HT-29 (cell line): Measurements from ENCODE around the gene CD3E. TPM values are rescaled to one million over a fixed set of nuclear protein-coding genes. Genes with fewer than 3 reads are reported as not detected.

Experiments
- small RNA-seq: library from RNA; depleted of rRNA; stranded (forward); fragments of <200 nt; gene quantifications from one replicate; pipeline ENCODE3, GENCODE V24; 2014
- total RNA-seq: library from RNA; depleted of rRNA; stranded (reverse); fragments of >200 nt; shearing (Covaris generic); gene quantifications from 2 replicates; pipeline ENCODE4 v1.2.3, GENCODE V29; 2014; rRNA removed

Gene CD3E
- total RNA-seq, 1 experiment from 2014 or later, result not detected

Small RNA genes lying within 50 kb of the gene (small RNA-seq; reads per million reads assigned to genes)
- not detected for gene AP001582.1

Other genes starting within 250 kb of the CD3E start
- 152 and 157 TPM in 2 replicates for gene TMPRSS4, start 227.7 kb upstream of the CD3E start, total RNA-seq
- not detected in 2 replicates for gene SMIM35, start 217.8 kb upstream of the CD3E start, total RNA-seq
- gene SCN4B, start 151.9 kb upstream of the CD3E start, total RNA-seq, result not detected in 2 replicates
- not detected in 2 replicates for gene SCN2B, start 128.1 kb upstream of the CD3E start, total RNA-seq
- 0.10 TPM in 1 of 2 replicates, not detected in the other for gene JAML, start 79.7 kb upstream of the CD3E start, total RNA-seq
- 11.1 and 11.7 TPM in 2 replicates for gene MPZL3, start 52.4 kb upstream of the CD3E start, total RNA-seq
- gene MPZL2, start 40.4 kb upstream of the CD3E start, total RNA-seq, result 24.3 and 30.4 TPM in 2 replicates
- not detected in 2 replicates for gene CD3D, start 38.0 kb downstream of the CD3E start, total RNA-seq
- not detected in 2 replicates for gene CD3G, start 39.6 kb downstream of the CD3E start, total RNA-seq
- gene UBE4A, start 54.9 kb downstream of the CD3E start, total RNA-seq, result 23.6 and 24.1 TPM in 2 replicates
- 222 and 227 TPM in 2 replicates for gene ATP5MG, start 96.9 kb downstream of the CD3E start, total RNA-seq
- gene KMT2A, start 131.8 kb downstream of the CD3E start, total RNA-seq, result 49.7 and 54.8 TPM in 2 replicates
- not detected in 2 replicates for gene TTC36, start 222.7 kb downstream of the CD3E start, total RNA-seq
- gene TMEM25, start 226.5 kb downstream of the CD3E start, total RNA-seq, result 4.3 and 4.4 TPM in 2 replicates